ENCODE data around the gene KRT33A. TPM values are rescaled to one million over a fixed set of nuclear protein-coding genes. Genes with fewer than 3 reads are reported as not detected.

KRT33A gene
- total RNA-seq, 1 donor from 2014 or later, result not detected

GRCh38 chr17:41343029-41343428 lies 7.6 kb downstream of the KRT33A start:
- no peak for TF ChIP-seq CTCF (IDR thresholded peaks at IDR 0.05; ENCODE audit: insufficient read depth, low read length, severe bottlenecking)
- no peaks in the 10 kb centered on the region for H3K27me3 ChIP-seq (ENCODE audit: control insufficient read depth, insufficient read depth, low read length)
- DNase-seq (ENCODE audit: low read depth) (no peak), FAIRE-seq (no peak)
- H3K4me3 ChIP-seq (ENCODE audit: low read depth, low read length), result no peak overlapping the region
- no peaks in the 10 kb centered on the region for H3K36me3 ChIP-seq (ENCODE audit: control insufficient read depth, insufficient read depth, low read length)

DNA sequence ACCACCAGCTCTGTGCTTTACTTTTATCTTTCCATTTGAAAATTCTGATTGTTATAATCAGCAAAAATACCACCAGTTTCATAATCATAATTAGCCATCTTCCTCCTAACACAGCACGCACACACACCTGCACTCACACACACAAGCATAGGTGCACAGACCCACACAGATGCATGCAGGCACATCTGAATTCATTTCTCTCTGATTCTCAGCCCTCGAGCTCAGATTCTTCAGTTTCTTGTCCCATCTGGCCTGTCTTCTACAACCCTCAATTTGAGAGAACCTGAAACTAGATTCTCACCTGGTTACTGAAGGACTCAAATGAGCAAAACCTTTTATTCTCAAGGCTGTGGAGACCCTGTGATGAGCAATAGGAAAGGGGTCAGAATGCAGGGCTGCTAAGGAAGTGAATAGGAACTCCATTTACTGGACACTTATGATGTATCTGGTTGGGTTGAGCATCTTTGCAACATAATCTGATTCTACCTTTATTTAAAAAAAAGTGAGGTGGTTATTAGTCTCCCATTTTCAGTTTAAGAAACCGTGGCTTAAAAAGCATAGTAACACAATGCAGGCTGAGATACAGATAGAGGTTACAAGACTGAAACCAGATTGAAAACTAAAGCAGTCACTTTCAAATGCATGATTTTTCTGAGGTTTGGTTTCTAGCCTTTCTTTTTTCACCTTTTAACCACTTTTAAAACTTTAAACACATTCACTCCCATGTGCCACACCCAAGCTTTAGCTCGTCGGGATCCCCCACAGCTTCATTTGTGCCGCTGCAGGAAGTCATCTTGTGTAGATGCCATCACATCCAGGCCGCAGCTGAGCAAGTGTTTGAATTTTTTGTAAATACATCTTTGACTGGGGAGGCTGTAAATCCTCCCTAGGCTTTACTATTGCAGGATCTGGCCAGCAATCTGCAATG lies 9.4 kb downstream of the KRT33A start:
- Histone ChIP-seq H3K4me3 (ENCODE audit: low read depth, low read length) (no peak overlapping the region), H3K27me3 (ENCODE audit: control insufficient read depth, insufficient read depth, low read length) (no peaks in the 10 kb centered on the region), H3K36me3 (ENCODE audit: control insufficient read depth, insufficient read depth, low read length) (no peaks in the 10 kb centered on the region)
- no peak for TF ChIP-seq CTCF (IDR thresholded peaks at IDR 0.05; ENCODE audit: insufficient read depth, low read length, severe bottlenecking)
- DNase-seq (ENCODE audit: low read depth), result no peak
- FAIRE-seq, result no peak

DNA sequence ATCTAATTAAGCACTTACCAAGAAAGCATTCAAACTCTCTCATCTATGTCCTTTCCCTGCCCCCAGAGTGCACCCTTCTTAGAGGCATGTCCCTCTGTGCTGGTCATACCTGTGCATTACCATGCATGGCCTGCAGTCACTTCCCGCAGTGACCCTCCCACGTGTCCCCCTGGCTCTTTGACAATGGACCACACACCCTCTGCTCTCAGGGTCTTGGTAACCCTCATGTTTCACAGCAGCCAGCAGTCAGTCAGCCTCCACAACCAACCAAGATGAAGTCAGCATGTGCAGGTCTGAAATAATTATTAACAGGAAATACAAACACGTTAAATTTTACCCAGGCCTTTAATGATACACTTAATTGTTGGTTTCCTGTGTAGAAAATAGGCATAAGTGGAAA lies 10.1 kb downstream of the KRT33A start:
- DNase-seq (ENCODE audit: low read depth) (no peak), FAIRE-seq (no peak)
- H3K4me3 ChIP-seq (ENCODE audit: low read depth, low read length), result no peak overlapping the region
- H3K27me3 ChIP-seq (ENCODE audit: control insufficient read depth, insufficient read depth, low read length), result no peaks in the 10 kb centered on the region
- TF ChIP-seq CTCF (IDR thresholded peaks at IDR 0.05; ENCODE audit: insufficient read depth, low read length, severe bottlenecking), result no peak
- H3K36me3 ChIP-seq (ENCODE audit: control insufficient read depth, insufficient read depth, low read length), result no peaks in the 10 kb centered on the region

DNA sequence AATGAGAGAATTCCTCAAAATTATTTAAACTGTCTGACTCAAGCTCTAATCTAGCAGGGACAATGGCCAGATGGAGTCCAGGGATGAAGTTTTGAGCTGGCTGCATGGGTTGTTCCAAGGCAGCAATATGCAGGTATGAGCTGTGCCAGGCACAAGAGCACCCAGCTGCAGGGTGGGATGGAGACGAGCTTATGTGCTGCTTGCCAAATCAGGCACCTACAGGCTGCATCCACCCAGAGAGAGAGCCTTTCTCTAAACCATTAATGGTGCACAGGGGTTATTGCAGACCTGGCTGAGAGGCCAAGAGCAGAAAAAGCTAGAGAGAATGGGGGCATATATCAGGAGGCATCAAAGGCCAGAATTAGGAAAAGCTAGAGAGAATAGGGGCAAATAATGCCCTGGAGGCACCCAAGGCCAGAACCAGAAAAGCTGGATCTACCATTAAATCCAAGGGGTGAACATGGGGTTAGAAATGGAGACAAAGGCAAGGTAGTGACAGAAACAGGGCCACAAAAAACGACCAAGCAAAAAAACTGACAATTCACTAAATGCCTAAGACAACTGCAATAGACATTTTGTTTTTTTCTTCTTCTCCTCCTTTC lies 11.0 kb downstream of the KRT33A start:
- TF ChIP-seq CTCF (IDR thresholded peaks at IDR 0.05; ENCODE audit: insufficient read depth, low read length, severe bottlenecking), result no peak
- FAIRE-seq (peak; percentile 58), DNase-seq (ENCODE audit: low read depth) (peak; percentile 12)
- no peaks in the 10 kb centered on the region for H3K27me3 ChIP-seq (ENCODE audit: control insufficient read depth, insufficient read depth, low read length)
- H3K36me3 ChIP-seq (ENCODE audit: control insufficient read depth, insufficient read depth, low read length), result no peaks in the 10 kb centered on the region
- H3K4me3 ChIP-seq (ENCODE audit: low read depth, low read length), result no peak overlapping the region

DNA sequence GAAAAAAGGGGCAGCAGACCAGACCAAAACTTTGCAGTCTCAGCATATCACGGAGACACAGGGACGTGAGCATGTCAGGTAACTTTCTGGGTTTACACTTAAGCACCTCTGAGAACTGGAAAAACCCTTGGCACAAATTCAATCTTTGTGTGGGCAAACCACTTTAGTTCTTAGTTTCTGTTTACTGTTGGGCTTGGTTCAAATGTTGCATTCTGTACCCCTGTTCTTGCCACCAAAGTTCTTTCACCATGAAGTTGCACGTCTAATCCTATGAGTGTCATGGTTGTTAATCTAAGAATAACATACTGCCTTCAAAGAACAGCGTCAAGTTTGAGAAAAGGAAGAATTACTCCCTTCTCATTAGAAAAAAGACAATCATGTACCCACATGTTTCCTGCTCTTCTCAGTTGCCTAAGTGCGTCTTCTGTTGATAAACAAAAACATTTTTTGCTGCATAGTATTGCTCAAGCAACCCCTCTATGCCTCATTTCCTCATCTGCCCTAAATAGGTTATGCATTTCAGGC lies 11.6 kb downstream of the KRT33A start:
- H3K4me3 ChIP-seq (ENCODE audit: low read depth, low read length), result no peak overlapping the region
- no peaks in the 10 kb centered on the region for H3K27me3 ChIP-seq (ENCODE audit: control insufficient read depth, insufficient read depth, low read length)
- no peaks in the 10 kb centered on the region for H3K36me3 ChIP-seq (ENCODE audit: control insufficient read depth, insufficient read depth, low read length)
- FAIRE-seq, result no peak
- TF ChIP-seq CTCF (IDR thresholded peaks at IDR 0.05; ENCODE audit: insufficient read depth, low read length, severe bottlenecking), result no peak
- DNase-seq (ENCODE audit: low read depth), result peak; percentile 97

Data from bronchial epithelial cell (primary cell).